ENCODE measurements around the gene RALGDS.

The RALGDS gene

DNA sequence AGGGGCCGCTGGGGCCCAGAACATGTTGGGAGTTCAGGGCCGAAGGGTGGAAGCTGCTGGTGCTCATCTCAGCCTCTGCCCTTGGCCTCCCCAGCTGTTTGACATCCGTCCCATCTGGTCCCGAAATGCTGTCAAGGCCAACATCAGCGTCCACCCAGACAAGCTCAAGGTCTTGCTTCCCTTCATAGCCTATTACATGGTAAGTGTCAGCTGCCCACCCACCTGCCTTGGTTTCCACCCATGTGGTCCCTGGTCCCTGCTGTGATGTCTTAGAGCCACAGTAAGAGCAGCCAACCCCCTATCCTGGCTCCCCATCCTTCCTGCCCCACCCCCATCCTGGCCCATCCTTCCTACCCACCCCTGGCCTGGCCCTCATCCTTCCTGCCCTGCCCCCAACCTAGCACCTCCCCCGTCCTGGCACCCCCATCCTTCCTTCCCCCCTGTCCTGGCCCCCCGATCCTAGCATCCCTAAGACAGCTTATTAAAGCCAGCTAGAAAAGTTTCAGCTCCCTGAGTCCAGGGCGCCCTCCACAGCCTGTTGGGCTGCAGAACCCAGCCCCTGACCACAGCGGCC is 69.0 kb downstream of the RALGDS start:
- no peak for TF ChIP-seq TCF12 (IDR thresholded peaks at IDR 0.05; ENCODE audit: low read depth)
- no peak for TF ChIP-seq ZBTB7A (IDR thresholded peaks at IDR 0.05; ENCODE audit: low read depth)
- TF ChIP-seq, protein P1, sequence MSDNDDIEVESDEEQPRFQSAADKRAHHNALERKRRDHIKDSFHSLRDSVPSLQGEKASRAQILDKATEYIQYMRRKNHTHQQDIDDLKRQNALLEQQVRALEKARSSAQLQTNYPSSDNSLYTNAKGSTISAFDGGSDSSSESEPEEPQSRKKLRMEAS (IDR thresholded peaks at IDR 0.05) = no peak
- TF ChIP-seq, protein P2, sequence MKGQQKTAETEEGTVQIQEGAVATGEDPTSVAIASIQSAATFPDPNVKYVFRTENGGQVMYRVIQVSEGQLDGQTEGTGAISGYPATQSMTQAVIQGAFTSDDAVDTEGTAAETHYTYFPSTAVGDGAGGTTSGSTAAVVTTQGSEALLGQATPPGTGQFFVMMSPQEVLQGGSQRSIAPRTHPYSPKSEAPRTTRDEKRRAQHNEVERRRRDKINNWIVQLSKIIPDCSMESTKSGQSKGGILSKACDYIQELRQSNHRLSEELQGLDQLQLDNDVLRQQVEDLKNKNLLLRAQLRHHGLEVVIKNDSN (IDR thresholded peaks at IDR 0.05) = no peak
- TF ChIP-seq CEBPB (IDR thresholded peaks at IDR 0.05) = no peak
- no peak for TF ChIP-seq YY1 (IDR thresholded peaks at IDR 0.05; ENCODE audit: low read depth)
- no peak for TF ChIP-seq TAF1 (IDR thresholded peaks at IDR 0.05; ENCODE audit: low read depth)
- no peak for TF ChIP-seq NFIC (IDR thresholded peaks at IDR 0.05)
- TF ChIP-seq FOXM1 (IDR thresholded peaks at IDR 0.05; ENCODE audit: borderline replicate concordance, low read depth) = no peak
- no peak for TF ChIP-seq EGR1 (IDR thresholded peaks at IDR 0.05)
- TF ChIP-seq CREB1 (IDR thresholded peaks at IDR 0.05; ENCODE audit: low read depth) = no peak
- TF ChIP-seq RAD21 (IDR thresholded peaks at IDR 0.05; ENCODE audit: low read depth) = no peak
- no peak for TF ChIP-seq TEAD4 (IDR thresholded peaks at IDR 0.05)
- TF ChIP-seq REST (IDR thresholded peaks at IDR 0.05; ENCODE audit: low read depth) = no peak
- no peak for TF ChIP-seq EP300 (IDR thresholded peaks at IDR 0.05; ENCODE audit: borderline replicate concordance)

- TF ChIP-seq ZBTB7A (IDR thresholded peaks at IDR 0.05; ENCODE audit: low read depth) (no peak), EGR1 (IDR thresholded peaks at IDR 0.05) (no peak), RAD21 (IDR thresholded peaks at IDR 0.05; ENCODE audit: low read depth) (no peak), TAF1 (IDR thresholded peaks at IDR 0.05; ENCODE audit: low read depth) (no peak), FOXM1 (IDR thresholded peaks at IDR 0.05; ENCODE audit: borderline replicate concordance, low read depth) (no peak), YY1 (IDR thresholded peaks at IDR 0.05; ENCODE audit: low read depth) (no peak), NFIC (IDR thresholded peaks at IDR 0.05) (no peak), EP300 (IDR thresholded peaks at IDR 0.05; ENCODE audit: borderline replicate concordance) (no peak), TCF12 (IDR thresholded peaks at IDR 0.05; ENCODE audit: low read depth) (no peak), TEAD4 (IDR thresholded peaks at IDR 0.05) (no peak)
- TF ChIP-seq, protein P1 (IDR thresholded peaks at IDR 0.05) = no peak
These were observed 69.6 kb downstream of the RALGDS start for GRCh38 chr9:133051281-133051900.

GRCh38 chr9:133050781-133051180 is 70.3 kb downstream of the RALGDS start:
- TF ChIP-seq CEBPB (IDR thresholded peaks at IDR 0.05) = no peak
- no peak for TF ChIP-seq TAF1 (IDR thresholded peaks at IDR 0.05; ENCODE audit: low read depth)
- TF ChIP-seq EP300 (IDR thresholded peaks at IDR 0.05; ENCODE audit: borderline replicate concordance) = no peak
- no peak for TF ChIP-seq RAD21 (IDR thresholded peaks at IDR 0.05; ENCODE audit: low read depth)
- no peak for TF ChIP-seq YY1 (IDR thresholded peaks at IDR 0.05; ENCODE audit: low read depth)
- TF ChIP-seq, protein P1 (IDR thresholded peaks at IDR 0.05) = no peak
- TF ChIP-seq ZBTB7A (IDR thresholded peaks at IDR 0.05; ENCODE audit: low read depth) = no peak
- no peak for TF ChIP-seq EGR1 (IDR thresholded peaks at IDR 0.05)
- TF ChIP-seq REST (IDR thresholded peaks at IDR 0.05; ENCODE audit: low read depth) = no peak
- TF ChIP-seq CREB1 (IDR thresholded peaks at IDR 0.05; ENCODE audit: low read depth) = no peak
- no peak for TF ChIP-seq TCF12 (IDR thresholded peaks at IDR 0.05; ENCODE audit: low read depth)
- TF ChIP-seq NFIC (IDR thresholded peaks at IDR 0.05) = no peak
- TF ChIP-seq FOXM1 (IDR thresholded peaks at IDR 0.05; ENCODE audit: borderline replicate concordance, low read depth) = no peak

- TF ChIP-seq EP300 (IDR thresholded peaks at IDR 0.05; ENCODE audit: borderline replicate concordance) (no peak), NFIC (IDR thresholded peaks at IDR 0.05) (0 out of 2 replicates have a peak, but pooled peaks have one; percentile 16)
These were observed 70.9 kb downstream of the RALGDS start for GRCh38 chr9:133050142-133050541.

DNA sequence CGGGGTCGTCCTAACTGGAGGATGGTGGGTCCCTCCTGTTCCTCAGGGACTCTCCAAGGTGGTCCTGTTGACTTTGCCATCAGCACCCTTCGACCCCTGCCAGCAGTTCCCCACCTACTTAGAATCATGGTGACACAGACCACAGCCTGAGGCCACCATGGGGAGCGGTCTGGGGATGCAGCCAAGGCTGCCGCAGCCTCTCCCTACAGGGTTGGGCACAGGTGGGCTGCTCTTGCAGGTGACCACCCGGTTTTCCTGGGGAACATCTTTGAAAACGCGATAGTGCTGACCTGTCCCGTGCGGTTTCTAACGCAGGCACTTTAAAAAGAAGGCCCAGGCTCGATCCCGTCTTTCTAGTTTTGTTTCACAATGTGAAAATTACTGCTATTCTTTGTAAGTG is 72.0 kb downstream of the RALGDS start:
- no peak for TF ChIP-seq RAD21 (IDR thresholded peaks at IDR 0.05; ENCODE audit: low read depth)
- no peak for TF ChIP-seq TAF1 (IDR thresholded peaks at IDR 0.05; ENCODE audit: low read depth)
- no peak for TF ChIP-seq CEBPB (IDR thresholded peaks at IDR 0.05)
- no peak for TF ChIP-seq YY1 (IDR thresholded peaks at IDR 0.05; ENCODE audit: low read depth)
- TF ChIP-seq, protein P2 (IDR thresholded peaks at IDR 0.05) = no peak
- no peak for TF ChIP-seq FOXM1 (IDR thresholded peaks at IDR 0.05; ENCODE audit: borderline replicate concordance, low read depth)
- no peak for TF ChIP-seq EP300 (IDR thresholded peaks at IDR 0.05; ENCODE audit: borderline replicate concordance)
- no peak for TF ChIP-seq CREB1 (IDR thresholded peaks at IDR 0.05; ENCODE audit: low read depth)
- TF ChIP-seq NFIC (IDR thresholded peaks at IDR 0.05) = no peak
- no peak for TF ChIP-seq REST (IDR thresholded peaks at IDR 0.05; ENCODE audit: low read depth)
- TF ChIP-seq, protein P1 (IDR thresholded peaks at IDR 0.05) = no peak
- TF ChIP-seq ZBTB7A (IDR thresholded peaks at IDR 0.05; ENCODE audit: low read depth) = no peak
- TF ChIP-seq TEAD4 (IDR thresholded peaks at IDR 0.05) = no peak
- TF ChIP-seq EGR1 (IDR thresholded peaks at IDR 0.05) = no peak
- no peak for TF ChIP-seq TCF12 (IDR thresholded peaks at IDR 0.05; ENCODE audit: low read depth)
